ELF-1 (cell line): ENCODE data around the gene PDSS1.
"Not testable (repeated sequence)": the region's sequence is repeated elsewhere in the genome, so short reads cannot be mapped to it uniquely, and the experiment has no call there.

ENCODE experiments used
- DNase-seq: peaks from one replicate; pipeline ENCODE4 v3.0.0-alpha.2; 2016; ENCODE audit warnings: low read depth, low spot score

PDSS1 gene

GRCh38 chr10:26739071-26739631 is 41.6 kb downstream of the PDSS1 start:
- DNase-seq: no peak

- DNase-seq: no peak
These were observed 43.9 kb downstream of the PDSS1 start for GRCh38 chr10:26741368-26741767.

GRCh38 chr10:26743091-26743490 is 45.6 kb downstream of the PDSS1 start:
- DNase-seq: no peak

GRCh38 chr10:26743841-26744240 is 46.3 kb downstream of the PDSS1 start:
- no peak for DNase-seq

- no peak for DNase-seq
These were observed 48.6 kb downstream of the PDSS1 start for GRCh38 chr10:26746061-26746460.

- no peak for DNase-seq
These were observed 58.0 kb downstream of the PDSS1 start for GRCh38 chr10:26755443-26755903.

GRCh38 chr10:26759008-26759407 is 61.5 kb downstream of the PDSS1 start:
- DNase-seq: peak; percentile 58

- no peak for DNase-seq
These were observed 68.0 kb downstream of the PDSS1 start for GRCh38 chr10:26765549-26765948.

- DNase-seq: no peak
These were observed 72.6 kb downstream of the PDSS1 start for GRCh38 chr10:26770069-26770468.

GRCh38 chr10:26773633-26774032 is 76.1 kb downstream of the PDSS1 start:
- DNase-seq: no peak

GRCh38 chr10:26776258-26776657 is 78.8 kb downstream of the PDSS1 start:
- no peak for DNase-seq

GRCh38 chr10:26777686-26778085 is 80.2 kb downstream of the PDSS1 start:
- no peak for DNase-seq

- DNase-seq: no peak
These were observed 81.8 kb downstream of the PDSS1 start for GRCh38 chr10:26779176-26779860.

GRCh38 chr10:26780106-26780792 is 82.7 kb downstream of the PDSS1 start:
- DNase-seq: no peak

GRCh38 chr10:26780793-26781601 is 83.5 kb downstream of the PDSS1 start:
- peak; percentile 75 for DNase-seq

- DNase-seq: no peak
These were observed 84.3 kb downstream of the PDSS1 start for GRCh38 chr10:26781797-26782196.

- no peak for DNase-seq
These were observed 89.9 kb downstream of the PDSS1 start for GRCh38 chr10:26787362-26787761.

GRCh38 chr10:26789779-26790178 is 92.3 kb downstream of the PDSS1 start:
- not testable (repeated sequence) for DNase-seq

GRCh38 chr10:26790221-26790995 is 92.9 kb downstream of the PDSS1 start:
- DNase-seq: no peak

- no peak for DNase-seq
These were observed 95.4 kb downstream of the PDSS1 start for GRCh38 chr10:26792758-26793495.
